Ishikawa (cell line): ENCODE results near the gene KLF6.

Experiments
- CEBPB ChIP-seq: IDR thresholded peaks from 2 replicates; pipeline ENCODE4 v1.6.1; 2012
- CREB1 ChIP-seq: IDR thresholded peaks from 2 replicates; pipeline ENCODE4 v1.6.1; 2012; ENCODE audit warnings: low read depth
- EP300 ChIP-seq: IDR thresholded peaks from 2 replicates; pipeline ENCODE4 v1.6.1; 2012; ENCODE audit warnings: borderline replicate concordance
- FOXM1 ChIP-seq: IDR thresholded peaks from 2 replicates; pipeline ENCODE4 v1.6.1; 2012; ENCODE audit warnings: low read depth, borderline replicate concordance
- MAX ChIP-seq: IDR thresholded peaks from 2 replicates; pipeline ENCODE4 v1.6.1; 2012
- NFIC ChIP-seq: IDR thresholded peaks from 2 replicates; pipeline ENCODE4 v1.6.1; 2012
- RAD21 ChIP-seq: IDR thresholded peaks from 2 replicates; pipeline ENCODE4 v1.6.1; 2012; ENCODE audit warnings: low read depth
- REST ChIP-seq: IDR thresholded peaks from 2 replicates; pipeline ENCODE4 v1.6.1; 2012; ENCODE audit warnings: low read depth, mild to moderate bottlenecking
- TAF1 ChIP-seq: IDR thresholded peaks from 2 replicates; pipeline ENCODE4 v1.6.1; 2012; ENCODE audit warnings: low read depth, mild to moderate bottlenecking
- TEAD4 ChIP-seq: IDR thresholded peaks from 2 replicates; pipeline ENCODE4 v1.6.1; 2012
- USF1 ChIP-seq: IDR thresholded peaks from 2 replicates; pipeline ENCODE4 v1.6.1; 2012
- YY1 ChIP-seq: IDR thresholded peaks from 2 replicates; pipeline ENCODE4 v1.6.1; 2012; ENCODE audit warnings: low read depth
- ZBTB7A ChIP-seq: IDR thresholded peaks from 2 replicates; pipeline ENCODE4 v1.6.1; 2012; ENCODE audit warnings: low read depth

- TF ChIP-seq CREB1 (no peak), ZBTB7A (no peak), TEAD4 (peak; percentile 32; the same call in 1 of the 2 replicates), CEBPB (no peak), REST (no peak), RAD21 (no peak), TAF1 (no peak), EP300 (no peak), YY1 (no peak), FOXM1 (no peak), NFIC (no peak), MAX (no peak), USF1 (no peak)
Measured at GRCh38 chr10:3825244-3825643, 40.2 kb upstream of the KLF6 start.
